NCI-H1105 (cell line): ENCODE results near the gene ASCL5.
A peak's percentile ranks its signal among the peaks of the same experiment; 100 is the strongest.

Experiments
- DNase-seq: peaks from one replicate; lab custom pipeline; 2025; lab: John Stamatoyannopoulos, UW

ASCL5 gene

GRCh38 chr1:201110616-201111015, 16.4 kb downstream of the ASCL5 start:
- no peak for DNase-seq

- no peak for DNase-seq
Measured at GRCh38 chr1:201110138-201110537, 16.8 kb downstream of the ASCL5 start.

GRCh38 chr1:201109651-201110050, 17.3 kb downstream of the ASCL5 start:
- DNase-seq: no peak

GRCh38 chr1:201108614-201109013, 18.4 kb downstream of the ASCL5 start:
- DNase-seq: peak; percentile 11

- DNase-seq: no peak
Measured at GRCh38 chr1:201105688-201106087, 21.3 kb downstream of the ASCL5 start.

- no peak for DNase-seq
Measured at GRCh38 chr1:201104141-201104540, 22.8 kb downstream of the ASCL5 start.

- no peak for DNase-seq
Measured at GRCh38 chr1:201103666-201104065, 23.3 kb downstream of the ASCL5 start.

GRCh38 chr1:201100169-201100930, 26.6 kb downstream of the ASCL5 start:
- no peak for DNase-seq

- DNase-seq: no peak
Measured at GRCh38 chr1:201098992-201099677, 27.8 kb downstream of the ASCL5 start.

GRCh38 chr1:201096977-201097856, 29.8 kb downstream of the ASCL5 start:
- no peak for DNase-seq

- no peak for DNase-seq
Measured at GRCh38 chr1:201096041-201096461, 30.9 kb downstream of the ASCL5 start.

GRCh38 chr1:201095581-201095980, 31.4 kb downstream of the ASCL5 start:
- no peak for DNase-seq

- DNase-seq: no peak
Measured at GRCh38 chr1:201094832-201095231, 32.2 kb downstream of the ASCL5 start.

GRCh38 chr1:201093962-201094361, 33.0 kb downstream of the ASCL5 start:
- DNase-seq: no peak

- DNase-seq: no peak
Measured at GRCh38 chr1:201093561-201093960, 33.4 kb downstream of the ASCL5 start.

- no peak for DNase-seq
Measured at GRCh38 chr1:201092738-201093137, 34.2 kb downstream of the ASCL5 start.

GRCh38 chr1:201091256-201091655, 35.7 kb downstream of the ASCL5 start:
- no peak for DNase-seq

GRCh38 chr1:201090541-201090940, 36.4 kb downstream of the ASCL5 start:
- DNase-seq: no peak

GRCh38 chr1:201089596-201089995, 37.4 kb downstream of the ASCL5 start:
- no peak for DNase-seq

GRCh38 chr1:201088901-201089525, 38.0 kb downstream of the ASCL5 start:
- DNase-seq: no peak

- no peak for DNase-seq
Measured at GRCh38 chr1:201088395-201088794, 38.6 kb downstream of the ASCL5 start.
